H1 (cell line): Measurements from ENCODE around the gene PLCL1. TPM values are rescaled to one million over a fixed set of nuclear protein-coding genes. Genes with fewer than 3 reads are reported as not detected.

Source experiments
- CTCF ChIA-PET: fragments of 300-600 bp; sonication (Branson Sonifier 250); formaldehyde crosslinking; loops from one replicate; lab custom pipeline; 2021; ENCODE audit not compliant: partially characterized antibody; lab: Charles Lee
- POLR2A ChIA-PET: fragments of 300-600 bp; sonication (Branson Sonifier 250); formaldehyde crosslinking; loops from one replicate; lab custom pipeline; 2021; ENCODE audit warnings: inconsistent platforms; ENCODE audit not compliant: partially characterized antibody; lab: Charles Lee
- DNase-seq, 2 experiments: peaks; one replicate each; pipeline versions ENCODE4 v3.0.0 to v3.0.0-alpha.2; 2010 to 2022; ENCODE audit warnings: low spot score in 2 of 2, low read depth in 1 of 2, mixed read lengths in 1 of 2
- FAIRE-seq: peaks from 2 replicates; lab custom pipeline; 2011; peaks lifted over from hg19 to GRCh38; lab: Jason Lieb, UNC
- H2AFZ ChIP-seq: 2 replicates; pipeline ENCODE4 v1.8.1; 2012; ENCODE audit warnings: low read length, inconsistent platforms
- H2AK5ac ChIP-seq: 2 replicates; pipeline ENCODE4 v1.6.1; 2013; ENCODE audit warnings: low read depth, low read length
- H2BK120ac ChIP-seq: replicated peaks from 2 replicates; pipeline ENCODE3; 2013; ENCODE audit warnings: low read depth, low read length, inconsistent platforms
- H2BK12ac ChIP-seq: 2 replicates; pipeline ENCODE4 v1.6.1; 2013; ENCODE audit warnings: low read depth, low read length
- H2BK15ac ChIP-seq: 2 replicates; pipeline ENCODE4 v1.6.1; 2013; ENCODE audit warnings: low read length
- H2BK20ac ChIP-seq: 2 replicates; pipeline ENCODE4 v1.6.1; 2013; ENCODE audit warnings: low read length
- H2BK5ac ChIP-seq: 2 replicates; pipeline ENCODE4 v1.6.1; 2013; ENCODE audit warnings: low read depth, low read length
- H3K14ac ChIP-seq: 2 replicates; pipeline ENCODE4 v1.6.1; 2013; ENCODE audit warnings: inconsistent platforms; ENCODE audit not compliant: insufficient read length
- H3K18ac ChIP-seq: 2 replicates; pipeline ENCODE4 v1.6.1; 2013; ENCODE audit warnings: low read length; ENCODE audit errors: extremely low read depth
- H3K23ac ChIP-seq: 2 replicates; pipeline ENCODE4 v1.6.1; 2013; ENCODE audit warnings: inconsistent platforms; ENCODE audit not compliant: insufficient read length
- H3K23me2 ChIP-seq: 2 replicates; pipeline ENCODE4 v1.6.1; 2013; ENCODE audit warnings: low read depth, low read length
- H3K27ac ChIP-seq: 2 replicates; pipeline ENCODE4 v1.6.1; 2011; ENCODE audit warnings: low read depth, low read length, inconsistent platforms
- H3K27me3 ChIP-seq, 4 experiments: replicated peaks in 1 of 4; 1 replicate in 1 of 4; 2 replicates in 3 of 4; pipeline versions ENCODE4 v1.6.1 to v1.8.1; 2011 to 2013; ENCODE audit warnings: low read length in 3 of 4, mild to moderate bottlenecking in 3 of 4, inconsistent platforms in 2 of 4, mixed read lengths in 2 of 4, moderate library complexity in 1 of 4; ENCODE audit not compliant: control insufficient read depth in 3 of 4, insufficient read depth in 3 of 4; ENCODE audit errors: extremely low read depth in 1 of 4
- H3K36me3 ChIP-seq, 4 experiments: 2 replicates each; pipeline versions ENCODE4 v1.6.1 to v1.8.1; 2011 to 2013; ENCODE audit warnings: mild to moderate bottlenecking in 4 of 4, low read length in 3 of 4, moderate library complexity in 2 of 4, control low read depth in 1 of 4, inconsistent platforms in 1 of 4; ENCODE audit not compliant: insufficient read depth in 4 of 4, control insufficient read depth in 2 of 4
- H3K4ac ChIP-seq: replicated peaks from 2 replicates; pipeline ENCODE3; 2013; ENCODE audit warnings: low read length, low read depth, mixed read lengths, inconsistent platforms; ENCODE audit not compliant: insufficient read length
- H3K4me1 ChIP-seq, 4 experiments: replicated peaks in 1 of 4; 1 replicate in 1 of 4; 2 replicates in 3 of 4; pipeline versions ENCODE4 v1.6.1 to v1.8.1; 2011 to 2013; ENCODE audit warnings: low read length in 3 of 4, inconsistent platforms in 2 of 4, mixed read lengths in 1 of 4; ENCODE audit not compliant: insufficient read depth in 4 of 4, control insufficient read depth in 3 of 4
- H3K4me2 ChIP-seq, 2 experiments: 2 replicates each; pipeline versions ENCODE4 v1.6.1 to v1.8.1; 2011 to 2013; ENCODE audit warnings: low read depth in 2 of 2, low read length in 2 of 2, control low read depth in 1 of 2, inconsistent platforms in 1 of 2, mild to moderate bottlenecking in 1 of 2; ENCODE audit not compliant: insufficient read depth in 1 of 2
- H3K4me3 ChIP-seq, 4 experiments: fragments of 200-600, 300-600 bp in 1 of 4; sonication (generic), shearing (Covaris generic), sonication (Bioruptor Twin) in 1 of 4; 2 replicates each; pipeline versions ENCODE4 v1.5.1 to v1.8.1; 2011 to 2016; ENCODE audit warnings: low read length in 4 of 4, low read depth in 3 of 4, control low read depth in 2 of 4, inconsistent platforms in 2 of 4, mild to moderate bottlenecking in 2 of 4, mixed read lengths in 1 of 4, moderate library complexity in 1 of 4; ENCODE audit not compliant: insufficient read depth in 2 of 4; ENCODE audit errors: extremely low read depth in 1 of 4
- H3K56ac ChIP-seq: replicated peaks from 2 replicates; pipeline ENCODE3; 2013; ENCODE audit warnings: low read depth, mild to moderate bottlenecking, mixed read lengths, low read length, inconsistent platforms; ENCODE audit not compliant: insufficient read length
- H3K79me1 ChIP-seq: 2 replicates; pipeline ENCODE4 v1.6.1; 2013; ENCODE audit warnings: low read depth, low read length, control low read depth
- H3K79me2 ChIP-seq, 2 experiments: 2 replicates each; pipeline versions ENCODE4 v1.6.1 to v1.8.1; 2012 to 2013; ENCODE audit warnings: low read length in 2 of 2, mild to moderate bottlenecking in 2 of 2, inconsistent platforms in 1 of 2; ENCODE audit not compliant: insufficient read depth in 2 of 2, control insufficient read depth in 1 of 2
- H3K9ac ChIP-seq, 4 experiments: replicated peaks in 1 of 4; 1 replicate in 1 of 4; 2 replicates in 3 of 4; pipeline versions ENCODE4 v1.6.1 to v1.8.1; 2011 to 2013; ENCODE audit warnings: low read depth in 3 of 4, low read length in 3 of 4, control low read depth in 2 of 4, mild to moderate bottlenecking in 2 of 4, moderate library complexity in 2 of 4, inconsistent platforms in 1 of 4; ENCODE audit errors: extremely low read depth in 1 of 4
- H3K9me3 ChIP-seq, 2 experiments: 2 replicates each; pipeline versions ENCODE4 v1.6.1 to v1.8.1; 2012 to 2013; ENCODE audit warnings: mild to moderate bottlenecking in 2 of 2, moderate library complexity in 2 of 2, control low read depth in 1 of 2, inconsistent platforms in 1 of 2, low read depth in 1 of 2, low read length in 1 of 2, mixed read lengths in 1 of 2; ENCODE audit not compliant: insufficient read depth in 2 of 2
- H4K20me1 ChIP-seq, 2 experiments: replicated peaks in 1 of 2; 2 replicates each; pipeline versions ENCODE3 to v1.8.1; 2011 to 2013; ENCODE audit warnings: inconsistent platforms in 2 of 2, low read length in 2 of 2, mild to moderate bottlenecking in 1 of 2; ENCODE audit not compliant: insufficient read depth in 2 of 2, control insufficient read depth in 1 of 2
- H4K5ac ChIP-seq: 2 replicates; pipeline ENCODE4 v1.6.1; 2013; ENCODE audit warnings: low read length, low read depth, mixed read lengths, inconsistent platforms; ENCODE audit not compliant: insufficient read length
- H4K8ac ChIP-seq: 2 replicates; pipeline ENCODE4 v1.8.0; 2013; ENCODE audit warnings: mild to moderate bottlenecking, moderate library complexity, low read length, inconsistent platforms; ENCODE audit not compliant: insufficient read depth; ENCODE audit errors: extremely low read depth
- H4K91ac ChIP-seq: replicated peaks from 2 replicates; pipeline ENCODE3; 2013; ENCODE audit warnings: low read length, mixed read lengths, inconsistent platforms; ENCODE audit not compliant: insufficient read length
- BCL11A ChIP-seq, 2 experiments: IDR thresholded peaks; one replicate each; pipeline ENCODE4 v1.6.1; 2011; ENCODE audit warnings: low read depth in 2 of 2, low read length in 2 of 2, mild to moderate bottlenecking in 2 of 2
- NANOG ChIP-seq: IDR thresholded peaks from 2 replicates; pipeline ENCODE4 v1.6.1; 2011; ENCODE audit warnings: low read length, low read depth, mild to moderate bottlenecking, inconsistent platforms; ENCODE audit not compliant: insufficient read depth, poor library complexity, severe bottlenecking
- whole genome bisulfite sequencing, 2 experiments: shearing (Covaris generic) in 1 of 2; methylation state at CpG; one replicate each; pipeline versions ENCODE4 v1.1.6 to v1.1.7; 2013 to 2015; ENCODE audit warnings: low lambda C conversion rate in 2 of 2, mixed read lengths in 2 of 2, inconsistent platforms in 1 of 2, low coverage in 1 of 2, missing lambda C conversion rate in 1 of 2; ENCODE audit not compliant: insufficient replicate concordance in 2 of 2, insufficient coverage in 1 of 2, insufficient read length in 1 of 2; ENCODE audit errors: extremely low coverage in 1 of 2, missing lambda C conversion rate in 1 of 2; 5-methylcytosine and 5-hydroxymethylcytosine counted together
- polyA plus RNA-seq, 7 experiments: library from polyadenylated mRNA; depleted of rRNA in 3 of 7; stranded (reverse) in 5 of 7; unstranded in 2 of 7; fragments of >200 nt in 5 of 7; fragments of 200-250 nt in 2 of 7; gene quantifications; 1 replicate in 5 of 7; 2 replicates in 1 of 7; 4 replicates in 1 of 7; pipeline versions ENCODE4 v1.2.1 to v1.2.3, GENCODE V29; 2011 to 2013; ENCODE audit warnings: missing spikeins in 2 of 7, mixed read lengths in 2 of 7
- total RNA-seq: library from RNA; stranded (reverse); fragmentation: NEBNext Ultra II Directional; extraction: Animal tissue kit (Norgen Biotek cat#: 25700); gene quantifications from 2 replicates; pipeline ENCODE4 v1.2.1, GENCODE V29; 2021

PLCL1 gene
- total and polyA plus RNA-seq, 2 of the 8 experiments (the other 6 are each of a cell fraction or from before 2014, with no cell fraction given): not detected

- Histone ChIP-seq H2AK5ac (no peak overlapping the region), H3K9ac (no peak overlapping the region)
These were observed 10.9 kb upstream of the PLCL1 start for GRCh38 chr2:197793456-197793855.

More at GRCh38 chr2:197793456-197793855, 10.9 kb upstream of the PLCL1 start:
- no peaks in the 10 kb centered on the region for H3K79me1 ChIP-seq
- H2BK20ac ChIP-seq: no peak overlapping the region
- H3K27ac ChIP-seq: no peak overlapping the region
- CTCF ChIA-PET: interaction anchor here (0.6 to 2.2 kb wide), 5 partner anchors 7 to 503 kb away, joined by 3 to 6 read pairs (median 3); no protein-coding TSS in a partner anchor
- H3K36me3 ChIP-seq: no peaks in the 10 kb centered on the region
- no peak overlapping the region for H4K91ac ChIP-seq
- H2BK120ac ChIP-seq: no peak overlapping the region
- H3K4me1 ChIP-seq: no peaks in the 10 kb centered on the region
- H3K18ac ChIP-seq: no peak overlapping the region
- no peak overlapping the region for H2BK5ac ChIP-seq
- TF ChIP-seq NANOG (no peak), BCL11A (IDR thresholded peaks at IDR 0.05; ENCODE audit: low read depth in 2 of 2, low read length in 2 of 2) (no peak)
- H3K4ac ChIP-seq: no peak overlapping the region
- no peak overlapping the region for H4K8ac ChIP-seq
- no peaks in the 10 kb centered on the region for H3K23me2 ChIP-seq
- H2AFZ ChIP-seq: no peak overlapping the region
- H3K4me3 ChIP-seq: no peak overlapping the region
- H3K56ac ChIP-seq: no peak overlapping the region
- no peak overlapping the region for H3K4me2 ChIP-seq
- POLR2A ChIA-PET: no interaction called here
- no peaks in the 10 kb centered on the region for H3K27me3 ChIP-seq
- H3K23ac ChIP-seq: no peak overlapping the region
- DNase-seq: no peak
- FAIRE-seq: no peak
- no peaks in the 10 kb centered on the region for H3K79me2 ChIP-seq
- no peak overlapping the region for H3K14ac ChIP-seq
- 73% methylated on average over 1 of the region's 1 CpG; no CpG with 5 or more reads in 1 of the 2 experiments for WGBS, 2 experiments
- no peak overlapping the region for H4K5ac ChIP-seq
- no peak overlapping the region for H2BK15ac ChIP-seq
- no peaks in the 10 kb centered on the region for H3K9me3 ChIP-seq
- H4K20me1 ChIP-seq: no peaks in the 10 kb centered on the region
- no peak overlapping the region for H2BK12ac ChIP-seq
